Left ventricle myocardium inferior (tissue), 1 donor: ENCODE data around the gene PLK5. TPM values are rescaled to one million over a fixed set of nuclear protein-coding genes. Genes with fewer than 3 reads are reported as not detected.

Source experiments
- DNase-seq: peaks from one replicate; pipeline ENCODE4 v3.0.0-alpha.2; 2020
- H3K27ac ChIP-seq: fragments of 200-600 bp; replicated peaks from 2 replicates; pipeline ENCODE4 v1.8.0; 2021
- H3K27me3 ChIP-seq: fragments of 200-600 bp; 2 replicates; pipeline ENCODE4 v1.8.0; 2021; ENCODE audit warnings: low read depth
- H3K36me3 ChIP-seq: fragments of 200-600 bp; 2 replicates; pipeline ENCODE4 v1.8.0; 2021
- H3K4me1 ChIP-seq: fragments of 200-600 bp; 2 replicates; pipeline ENCODE4 v1.8.0; 2021
- H3K4me3 ChIP-seq: fragments of 200-600 bp; 2 replicates; pipeline ENCODE4 v1.8.0; 2021; ENCODE audit warnings: mild to moderate bottlenecking, moderate library complexity
- H3K9me3 ChIP-seq: fragments of 200-600 bp; replicated peaks from 2 replicates; pipeline ENCODE4 v1.8.0; 2021
- CTCF ChIP-seq: fragments of 200-600 bp; IDR thresholded peaks from 2 replicates; pipeline ENCODE4 v1.8.0; 2021; ENCODE audit warnings: antibody characterized with exemption, mild to moderate bottlenecking, borderline replicate concordance
- intact Hi-C: fragments of 100-400 bp; cut with micrococcal nuclease; formaldehyde crosslinking; loops from one replicate; pipeline ENCODE4 v1.11.0; 2022
- total RNA-seq: library from RNA; stranded (reverse); fragmentation: NEBNext Ultra II Directional; extraction: Animal tissue kit (Norgen Biotek cat#: 25700); gene quantifications from one replicate; pipeline ENCODE4 v1.2.1, GENCODE V29; 2021
- donor health status: DM: no; HTN: yes; CAD: no; lungs with severe emphysema.

The PLK5 gene
- total RNA-seq, 1 donor from 2014 or later: not detected

GRCh38 chr19:1522061-1522460 is 1.8 kb upstream of the PLK5 start:
- H3K4me3 ChIP-seq: no peak overlapping the region
- peaks cover 13% of the 10 kb centered on the region for H3K4me1 ChIP-seq
- H3K9me3 ChIP-seq: no peaks in the 10 kb centered on the region
- H3K27me3 ChIP-seq: peaks cover 57% of the 10 kb centered on the region
- intact Hi-C loops: no loop called here
- no peak for TF ChIP-seq CTCF
- DNase-seq: no peak
- no peaks in the 10 kb centered on the region for H3K36me3 ChIP-seq
- H3K27ac ChIP-seq: peak overlapping the region; percentile 54

- Histone ChIP-seq H3K27me3 (peaks cover 65% of the 10 kb centered on the region), H3K4me3 (no peak overlapping the region), H3K4me1 (peaks cover 13% of the 10 kb centered on the region), H3K27ac (no peak overlapping the region), H3K9me3 (no peaks in the 10 kb centered on the region), H3K36me3 (no peaks in the 10 kb centered on the region)
- no peak for DNase-seq
- intact Hi-C loops: no loop called here
- TF ChIP-seq CTCF: no peak
Observed at GRCh38 chr19:1522838-1523237, 1.0 kb upstream of the PLK5 start.

GRCh38 chr19:1524287-1524971 is 552 bp downstream of the PLK5 start:
- no peak for DNase-seq
- Histone ChIP-seq H3K36me3 (no peaks in the 10 kb centered on the region), H3K4me1 (peaks cover 13% of the 10 kb centered on the region), H3K4me3 (peak overlapping the region; percentile 46), H3K9me3 (no peaks in the 10 kb centered on the region), H3K27me3 (peaks cover 78% of the 10 kb centered on the region), H3K27ac (no peak overlapping the region)
- no peak for TF ChIP-seq CTCF
- intact Hi-C loops: no loop called here

- no peak for DNase-seq
- no peaks in the 10 kb centered on the region for H3K36me3 ChIP-seq
- no peak overlapping the region for H3K4me3 ChIP-seq
- peaks cover 13% of the 10 kb centered on the region for H3K4me1 ChIP-seq
- H3K9me3 ChIP-seq: no peaks in the 10 kb centered on the region
- H3K27me3 ChIP-seq: peaks cover 82% of the 10 kb centered on the region
- no peak overlapping the region for H3K27ac ChIP-seq
- intact Hi-C loops: no loop called here
- TF ChIP-seq CTCF: no peak
Observed at GRCh38 chr19:1524972-1525325, 1.1 kb downstream of the PLK5 start.

- intact Hi-C loops: no loop called here
- no peak overlapping the region for H3K4me3 ChIP-seq
- no peak for TF ChIP-seq CTCF
- H3K9me3 ChIP-seq: no peaks in the 10 kb centered on the region
- H3K36me3 ChIP-seq: no peaks in the 10 kb centered on the region
- H3K4me1 ChIP-seq: peaks cover 13% of the 10 kb centered on the region
- no peak overlapping the region for H3K27ac ChIP-seq
- no peak for DNase-seq
- H3K27me3 ChIP-seq: peaks cover 84% of the 10 kb centered on the region
Observed at GRCh38 chr19:1525343-1525742, 1.5 kb downstream of the PLK5 start.
